Natural killer cell treated with Interleukin-12 subunit alpha and Interleukin-12 subunit beta and Interleukin-15 and Interleukin-18, amount 100 ng/mL, for 72 hours (primary cell): Measurements from ENCODE around the gene CREB3L4. TPM values are rescaled to one million over a fixed set of nuclear protein-coding genes. Genes with fewer than 3 reads are reported as not detected.
"Not testable (repeated sequence)": the region's sequence is repeated elsewhere in the genome, so short reads cannot be mapped to it uniquely, and the experiment has no call there.

Source experiments
- ATAC-seq, 2 donors: fragments of 150-1000 bp; cut with Tn5 transposase in 1 of 2; sonication (Bioruptor Pico), chemical (Tn5 transposase) in 1 of 2; 2 replicates each; pipeline ENCODE4 v1.10.0; 2021
- DNase-seq: peaks from one replicate; pipeline ENCODE4 v3.0.0; 2022; ENCODE audit warnings: low spot score
- H3K27ac Mint-ChIP-seq, 2 donors: 1 replicate in 1 of 2; 2 replicates in 1 of 2; pipeline ENCODE4 v1.8.0; 2022; ENCODE audit warnings: mixed read lengths in 2 of 2, mild to moderate bottlenecking in 1 of 2, moderate library complexity in 1 of 2
- H3K27me3 Mint-ChIP-seq, 2 donors: 1 replicate in 1 of 2; 2 replicates in 1 of 2; pipeline ENCODE4 v1.8.0; 2022; ENCODE audit warnings: mixed read lengths in 2 of 2
- H3K36me3 Mint-ChIP-seq: one replicate; pipeline ENCODE4 v1.8.0; 2022; ENCODE audit warnings: mixed read lengths
- H3K4me1 Mint-ChIP-seq, 2 donors: 1 replicate in 1 of 2; 2 replicates in 1 of 2; pipeline ENCODE4 v1.8.0; 2022; ENCODE audit warnings: low read depth in 2 of 2, mixed read lengths in 2 of 2, mild to moderate bottlenecking in 1 of 2
- H3K4me3 Mint-ChIP-seq: one replicate; pipeline ENCODE4 v1.8.0; 2022; ENCODE audit warnings: mixed read lengths
- H3K9me3 Mint-ChIP-seq: 2 replicates; pipeline ENCODE4 v1.8.0; 2022; ENCODE audit warnings: mixed read lengths
- total RNA-seq, 2 donors: library from RNA; stranded (reverse); gene quantifications; one replicate each; pipeline ENCODE4 v1.2.3, GENCODE V29; 2022

CREB3L4 gene
- total RNA-seq, 2 donors from 2014 or later, result 4.5 to 6.1 TPM

- Mint-ChIP-seq H3K4me1 (peaks cover 38 to 42% of the 10 kb centered on the region in 2 donors), H3K9me3 (no peaks in the 10 kb centered on the region), H3K27me3 (no peaks in the 10 kb centered on the region), H3K36me3 (peaks cover 11% of the 10 kb centered on the region), H3K4me3 (no peak overlapping the region), H3K27ac (peak overlapping the region in 1 of 2 donors; percentile 49)
- DNase-seq (no peak), ATAC-seq (no peak)
These were observed 5.8 kb downstream of the CREB3L4 start for GRCh38 chr1:153973525-153973924.

DNA sequence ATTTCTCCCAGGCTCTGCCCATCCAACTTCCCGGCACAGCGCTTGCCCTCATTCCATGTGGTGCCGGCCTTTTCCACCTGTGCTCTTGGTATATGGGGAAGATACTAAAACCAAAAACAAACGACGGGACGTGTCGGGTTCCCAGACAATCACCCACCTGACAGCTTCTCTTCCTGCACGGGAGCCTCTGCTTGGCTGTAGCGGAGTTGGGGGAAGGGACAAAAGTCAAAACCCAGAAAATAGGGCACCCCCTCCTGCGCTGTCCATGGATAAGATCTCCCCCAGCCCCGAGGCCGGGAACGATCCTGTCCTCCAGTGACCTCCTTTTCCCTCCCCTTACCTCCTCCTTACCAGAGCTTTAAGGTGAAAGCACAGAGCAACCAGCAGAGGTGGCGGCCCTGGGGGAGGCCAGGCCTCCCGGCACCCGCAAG, 9.1 kb downstream of the CREB3L4 start:
- DNase-seq (no peak), ATAC-seq (no peak)
- H3K27ac Mint-ChIP-seq, result peak overlapping the region; percentile 86 to 94
- peaks cover 11% of the 10 kb centered on the region for H3K36me3 Mint-ChIP-seq
- no peaks in the 10 kb centered on the region for H3K9me3 Mint-ChIP-seq
- peaks cover 34 to 39% of the 10 kb centered on the region in 2 donors for H3K4me1 Mint-ChIP-seq
- H3K4me3 Mint-ChIP-seq, result peak overlapping the region; percentile 99
- no peaks in the 10 kb centered on the region for H3K27me3 Mint-ChIP-seq

GRCh38 chr1:153977250-153978240, 9.8 kb downstream of the CREB3L4 start, which contains the start of gene JTB:
Gene JTB, minus strand, starts transcription at chr1:153977674. Its CDS starts 422 bp downstream, at chr1:153977252.
- Mint-ChIP-seq H3K4me1 (peaks cover 28 to 32% of the 10 kb centered on the region in 2 donors), H3K27ac (peak within 1 kb of the TSS; percentile 86 to 94), H3K9me3 (no peaks in the 10 kb centered on the region), H3K4me3 (peak within 1 kb of the TSS; percentile 99), H3K27me3 (no peaks in the 10 kb centered on the region), H3K36me3 (peaks cover 11% of the 10 kb centered on the region)
- peak; percentile 94 to 96 for ATAC-seq
- DNase-seq, result peak; percentile 84

DNA sequence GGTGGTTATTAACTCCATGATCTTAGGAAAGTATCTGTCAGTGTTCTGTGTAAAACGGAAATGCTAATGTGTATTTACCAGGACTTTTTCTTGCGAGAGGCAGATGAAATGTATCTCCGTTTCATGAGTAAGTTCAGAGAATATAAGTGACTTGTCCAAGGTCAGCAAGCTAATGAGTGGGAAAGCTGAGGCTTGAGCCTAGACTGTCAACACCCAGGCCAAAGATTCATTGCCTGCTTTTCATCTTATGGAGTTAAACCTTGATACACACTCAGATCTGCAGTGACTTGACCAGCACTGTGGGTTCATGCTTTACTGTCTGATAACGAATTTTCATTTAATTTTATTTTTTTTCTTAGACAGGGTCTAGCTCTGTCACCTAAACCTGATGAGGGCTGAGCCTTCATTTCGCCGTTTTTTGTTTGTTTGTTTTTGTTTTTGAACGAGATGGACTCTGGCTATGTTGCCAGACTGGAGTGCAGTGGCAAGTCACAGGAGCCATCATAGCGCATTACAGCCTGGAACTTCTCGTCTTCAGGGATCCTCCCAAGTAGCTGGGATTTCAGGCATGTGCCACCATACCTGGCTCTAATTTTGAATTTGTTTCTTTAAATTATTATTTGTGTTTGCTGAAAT, 10.7 kb downstream of the CREB3L4 start:
- Mint-ChIP-seq H3K36me3 (peaks cover 11% of the 10 kb centered on the region), H3K27ac (peak overlapping the region; percentile 86 to 94), H3K4me3 (peak overlapping the region; percentile 99), H3K27me3 (no peaks in the 10 kb centered on the region), H3K4me1 (peaks cover 23 to 30% of the 10 kb centered on the region in 2 donors), H3K9me3 (no peaks in the 10 kb centered on the region)
- no peak for DNase-seq
- ATAC-seq, result no peak

DNA sequence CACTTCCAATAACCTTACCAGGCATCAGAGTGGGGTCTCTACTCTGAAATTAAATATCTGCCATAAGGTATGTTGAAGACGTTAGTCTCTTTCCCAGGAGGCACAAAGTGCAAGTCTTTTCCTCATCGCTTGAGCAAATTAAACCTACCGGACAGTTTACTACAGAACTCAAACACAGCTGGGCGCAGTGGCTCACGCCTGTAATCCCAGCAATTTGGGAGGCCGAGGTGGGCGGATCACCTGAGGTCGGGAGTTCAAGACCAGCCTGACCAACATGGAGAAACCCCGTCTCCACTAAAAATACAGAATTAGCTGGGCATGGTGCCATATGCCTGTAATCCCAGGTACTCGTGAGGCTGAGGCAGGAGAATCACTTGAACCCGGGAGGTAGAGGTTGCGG, 11.4 kb downstream of the CREB3L4 start:
- H3K4me1 Mint-ChIP-seq, result peaks cover 21 to 30% of the 10 kb centered on the region in 2 donors
- H3K4me3 Mint-ChIP-seq, result peak overlapping the region; percentile 99
- not testable (repeated sequence) for H3K27me3 Mint-ChIP-seq, H3K9me3 Mint-ChIP-seq, ATAC-seq, DNase-seq
- peaks cover 11% of the 10 kb centered on the region for H3K36me3 Mint-ChIP-seq
- peak overlapping the region; percentile 86 to 94 for H3K27ac Mint-ChIP-seq

DNA sequence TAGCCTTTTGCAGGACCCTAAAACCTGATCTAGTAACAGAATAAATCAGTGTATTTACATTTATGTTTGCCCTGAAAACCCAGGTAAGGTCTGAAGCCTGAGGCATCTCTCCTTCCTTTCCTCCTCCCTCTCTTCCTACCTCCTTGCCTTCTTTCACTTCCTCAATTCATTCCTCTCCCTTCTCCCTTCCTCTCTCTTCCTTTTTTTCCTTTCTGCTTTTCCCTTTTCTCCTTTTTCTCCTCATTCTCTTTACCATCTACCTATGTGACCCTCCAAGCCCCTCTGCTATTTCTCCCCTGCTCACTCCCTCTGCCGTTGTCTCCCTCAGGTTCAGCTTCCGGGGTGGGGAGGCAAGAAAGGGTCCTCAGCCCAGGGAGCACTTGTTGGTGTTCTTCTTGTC, 14.0 kb downstream of the CREB3L4 start:
- ATAC-seq, H3K27ac Mint-ChIP-seq, H3K9me3 Mint-ChIP-seq, DNase-seq, H3K4me3 Mint-ChIP-seq, H3K36me3 Mint-ChIP-seq: not testable (repeated sequence)
- peaks cover 11 to 18% of the 10 kb centered on the region in 2 donors for H3K27me3 Mint-ChIP-seq
- H3K4me1 Mint-ChIP-seq, result peaks cover 27 to 38% of the 10 kb centered on the region in 2 donors

GRCh38 chr1:153984123-153984894, 16.6 kb downstream of the CREB3L4 start:
- Mint-ChIP-seq H3K4me3 (peak overlapping the region; percentile 18), H3K27ac (peak overlapping the region in 1 of 2 donors; percentile 1), H3K9me3 (no peaks in the 10 kb centered on the region), H3K4me1 (peaks cover 18 to 29% of the 10 kb centered on the region in 2 donors), H3K36me3 (no peaks in the 10 kb centered on the region), H3K27me3 (peaks cover 11 to 18% of the 10 kb centered on the region in 2 donors)
- no peak for ATAC-seq
- DNase-seq, result peak; percentile 22

- H3K4me3 Mint-ChIP-seq, result peak overlapping the region; percentile 82
- DNase-seq, result no peak
- peaks cover 2% of the 10 kb centered on the region for H3K9me3 Mint-ChIP-seq
These were observed 17.7 kb downstream of the CREB3L4 start for GRCh38 chr1:153985341-153985912.

DNA sequence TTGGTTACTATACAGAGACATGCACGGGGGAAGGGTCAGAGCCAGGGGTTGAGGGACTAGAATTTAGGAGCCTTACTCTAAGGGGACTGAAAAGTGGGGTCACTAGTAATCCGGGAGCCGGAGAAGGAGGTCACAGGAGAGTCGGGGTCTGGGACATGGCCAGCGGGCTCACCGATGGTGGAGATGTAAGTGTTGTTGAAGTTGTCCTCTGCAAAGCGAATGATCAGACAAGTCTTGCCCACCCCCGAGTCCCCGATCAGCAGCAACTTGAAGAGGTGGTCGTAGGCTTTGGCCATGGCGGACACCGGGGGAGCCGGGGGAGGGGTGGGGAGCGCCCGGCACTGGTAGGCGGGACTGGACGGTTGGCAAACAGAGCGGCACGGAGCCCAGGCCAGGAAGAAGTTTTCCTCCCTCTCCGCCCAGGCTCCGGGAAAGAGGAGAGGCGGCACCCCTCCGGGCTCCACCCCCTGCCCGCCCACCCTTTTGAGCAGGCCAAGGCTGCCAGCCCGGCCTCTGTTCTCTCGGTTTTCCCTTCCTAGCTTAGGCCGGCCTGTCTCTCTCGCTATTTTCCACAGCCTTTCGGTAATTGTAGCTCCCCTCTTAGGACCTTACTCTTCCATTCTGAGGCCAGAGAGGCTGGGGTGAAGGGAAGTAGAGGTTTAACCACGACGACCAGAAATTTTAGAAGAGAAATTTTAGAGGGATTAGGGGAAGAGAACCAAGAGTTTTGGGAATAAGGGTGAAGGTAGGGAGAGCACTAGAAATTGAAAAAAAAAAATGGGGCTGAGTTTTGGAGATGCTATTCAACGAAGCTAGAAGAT, 18.4 kb downstream of the CREB3L4 start, which contains the start of gene RAB13:
Gene RAB13, minus strand, starts transcription at position 399 of the 821 bp plus-strand sequence. Its CDS starts 103 bp downstream, at position 296.
- peak within 1 kb of the TSS; percentile 61 to 65 for H3K27ac Mint-ChIP-seq
- H3K36me3 Mint-ChIP-seq, result peaks cover 2% of the 10 kb centered on the region
- ATAC-seq, result no peak
- peak within 1 kb of the TSS; percentile 82 for H3K4me3 Mint-ChIP-seq
- H3K27me3 Mint-ChIP-seq, result peaks cover 11 to 18% of the 10 kb centered on the region in 2 donors
- H3K9me3 Mint-ChIP-seq, result peaks cover 2% of the 10 kb centered on the region
- H3K4me1 Mint-ChIP-seq, result peaks cover 28 to 41% of the 10 kb centered on the region in 2 donors
- DNase-seq, result no peak

More at GRCh38 chr1:153985341-153985912, 17.7 kb downstream of the CREB3L4 start:
- Mint-ChIP-seq H3K4me1 (peaks cover 24 to 37% of the 10 kb centered on the region in 2 donors), H3K27me3 (peaks cover 11 to 18% of the 10 kb centered on the region in 2 donors), H3K36me3 (no peaks in the 10 kb centered on the region), H3K27ac (peak overlapping the region; percentile 61 to 65)
- peak; percentile 60 to 69 for ATAC-seq

DNA sequence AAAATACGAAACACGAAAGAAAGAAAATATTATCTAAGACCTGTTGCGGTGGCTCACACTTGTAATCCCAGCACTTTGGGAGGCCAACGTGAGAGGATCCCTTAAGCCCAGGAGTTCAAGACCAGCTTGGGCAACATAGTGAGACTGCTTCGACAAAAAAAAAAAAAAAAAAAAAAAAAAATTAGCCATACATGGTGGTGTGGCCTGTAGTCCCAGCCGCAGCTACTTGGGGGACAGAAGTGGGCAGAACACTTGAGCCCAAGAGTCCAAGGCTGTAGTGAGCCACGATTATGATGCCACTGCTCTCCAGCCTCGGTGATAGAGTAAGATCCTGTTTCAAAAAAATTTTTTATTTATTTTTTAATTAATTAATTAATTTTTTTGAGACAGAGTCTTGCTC, 19.9 kb downstream of the CREB3L4 start:
- H3K9me3 Mint-ChIP-seq, result peaks cover 2% of the 10 kb centered on the region
- no peak overlapping the region for H3K4me3 Mint-ChIP-seq
- H3K27ac Mint-ChIP-seq, result peak overlapping the region in 1 of 2 donors; percentile 65
- DNase-seq (no peak), ATAC-seq (no peak)
- H3K27me3 Mint-ChIP-seq, result peaks cover 11 to 18% of the 10 kb centered on the region in 2 donors
- H3K4me1 Mint-ChIP-seq, result peaks cover 40 to 54% of the 10 kb centered on the region in 2 donors
- peaks cover 16% of the 10 kb centered on the region for H3K36me3 Mint-ChIP-seq

- Mint-ChIP-seq H3K4me3 (peak within 1 kb of the TSS; percentile 95), H3K27ac (peak within 1 kb of the TSS; percentile 95 to 98), H3K4me1 (peaks cover 43 to 48% of the 10 kb centered on the region in 2 donors), H3K27me3 (peaks cover 3 to 5% of the 10 kb centered on the region in 2 donors), H3K36me3 (peaks cover 22% of the 10 kb centered on the region), H3K9me3 (peaks cover 2% of the 10 kb centered on the region)
- ATAC-seq, result peak; percentile 93 to 96
- peak; percentile 92 for DNase-seq
These were observed 22.9 kb downstream of the CREB3L4 start, which contains the start of gene RPS27 for GRCh38 chr1:153990468-153991150. Gene RPS27, plus strand, starts transcription at chr1:153990762. Its CDS starts 35 bp downstream, at chr1:153990797.
